HG03196 (cell line): ENCODE data around the gene GTF3C4.

Experiments
- ATAC-seq: cut with Tn5 transposase; IDR thresholded peaks from one replicate; pipeline ENCODE4 v1.9.1; 2021; ENCODE audit not compliant: unreplicated experiment

The GTF3C4 gene, protein sequence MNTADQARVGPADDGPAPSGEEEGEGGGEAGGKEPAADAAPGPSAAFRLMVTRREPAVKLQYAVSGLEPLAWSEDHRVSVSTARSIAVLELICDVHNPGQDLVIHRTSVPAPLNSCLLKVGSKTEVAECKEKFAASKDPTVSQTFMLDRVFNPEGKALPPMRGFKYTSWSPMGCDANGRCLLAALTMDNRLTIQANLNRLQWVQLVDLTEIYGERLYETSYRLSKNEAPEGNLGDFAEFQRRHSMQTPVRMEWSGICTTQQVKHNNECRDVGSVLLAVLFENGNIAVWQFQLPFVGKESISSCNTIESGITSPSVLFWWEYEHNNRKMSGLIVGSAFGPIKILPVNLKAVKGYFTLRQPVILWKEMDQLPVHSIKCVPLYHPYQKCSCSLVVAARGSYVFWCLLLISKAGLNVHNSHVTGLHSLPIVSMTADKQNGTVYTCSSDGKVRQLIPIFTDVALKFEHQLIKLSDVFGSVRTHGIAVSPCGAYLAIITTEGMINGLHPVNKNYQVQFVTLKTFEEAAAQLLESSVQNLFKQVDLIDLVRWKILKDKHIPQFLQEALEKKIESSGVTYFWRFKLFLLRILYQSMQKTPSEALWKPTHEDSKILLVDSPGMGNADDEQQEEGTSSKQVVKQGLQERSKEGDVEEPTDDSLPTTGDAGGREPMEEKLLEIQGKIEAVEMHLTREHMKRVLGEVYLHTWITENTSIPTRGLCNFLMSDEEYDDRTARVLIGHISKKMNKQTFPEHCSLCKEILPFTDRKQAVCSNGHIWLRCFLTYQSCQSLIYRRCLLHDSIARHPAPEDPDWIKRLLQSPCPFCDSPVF

DNA sequence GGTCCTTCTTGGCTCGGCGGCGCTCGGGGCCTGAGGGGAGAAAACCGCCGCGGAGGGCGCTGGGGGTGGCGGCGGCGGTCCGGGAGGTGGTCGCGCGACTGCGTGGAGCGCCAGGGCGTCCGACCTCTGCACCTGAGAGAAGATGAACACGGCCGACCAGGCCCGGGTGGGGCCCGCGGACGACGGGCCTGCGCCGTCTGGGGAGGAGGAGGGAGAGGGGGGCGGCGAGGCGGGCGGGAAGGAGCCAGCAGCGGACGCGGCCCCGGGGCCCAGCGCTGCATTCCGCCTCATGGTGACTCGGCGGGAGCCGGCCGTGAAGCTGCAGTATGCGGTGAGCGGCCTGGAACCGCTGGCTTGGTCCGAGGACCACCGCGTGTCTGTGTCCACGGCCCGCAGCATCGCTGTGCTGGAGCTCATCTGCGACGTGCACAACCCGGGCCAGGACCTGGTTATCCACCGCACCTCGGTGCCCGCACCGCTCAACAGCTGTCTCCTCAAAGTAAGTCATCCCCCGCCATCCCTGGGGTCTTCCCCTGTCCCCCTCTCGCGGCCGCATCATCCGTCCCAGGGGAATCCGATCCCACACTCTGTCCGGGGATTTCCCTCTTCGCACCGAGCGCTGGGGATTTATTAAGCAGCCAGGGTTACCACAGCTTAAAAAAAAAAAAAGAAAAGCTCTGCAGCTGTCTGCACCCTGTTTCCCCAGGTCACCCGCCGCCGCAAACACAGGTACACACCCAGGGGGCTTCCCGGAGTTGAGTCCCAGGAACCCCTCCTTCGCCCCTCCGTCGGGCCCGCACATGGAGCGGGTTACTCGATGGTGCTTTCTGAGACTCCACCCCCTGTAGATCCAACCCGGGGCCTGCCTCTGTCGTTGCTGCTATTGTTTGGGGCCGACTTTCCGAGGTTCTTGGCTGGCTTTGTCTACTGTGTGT lies at the start of gene GTF3C4:
GTF3C4 (plus strand) TSS at position 8 of the 935 bp plus-strand sequence; CDS start at position 143, 135 bp downstream.
- ATAC-seq = peak; percentile 24

DNA sequence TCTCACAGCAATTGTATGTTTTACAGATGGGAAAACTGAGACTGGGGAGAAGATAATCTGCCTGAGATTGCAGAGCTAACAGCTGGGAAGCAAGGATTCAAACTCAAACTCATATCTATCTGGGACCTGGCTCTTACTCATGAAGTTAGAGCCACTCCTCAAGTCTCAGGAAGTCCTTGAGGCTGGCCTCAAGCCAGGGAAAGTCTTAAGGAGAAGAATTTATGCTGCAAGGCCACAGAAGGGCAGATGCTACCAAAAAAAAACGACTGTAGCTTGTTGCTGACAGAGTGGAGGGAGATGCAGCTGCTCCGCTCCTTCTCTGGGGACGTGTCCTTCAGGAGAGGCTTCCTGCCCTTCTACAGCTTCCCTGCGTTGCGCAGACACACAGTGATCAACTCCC lies 48.1 kb upstream of the GTF3C4 start:
- ATAC-seq = no peak

DNA sequence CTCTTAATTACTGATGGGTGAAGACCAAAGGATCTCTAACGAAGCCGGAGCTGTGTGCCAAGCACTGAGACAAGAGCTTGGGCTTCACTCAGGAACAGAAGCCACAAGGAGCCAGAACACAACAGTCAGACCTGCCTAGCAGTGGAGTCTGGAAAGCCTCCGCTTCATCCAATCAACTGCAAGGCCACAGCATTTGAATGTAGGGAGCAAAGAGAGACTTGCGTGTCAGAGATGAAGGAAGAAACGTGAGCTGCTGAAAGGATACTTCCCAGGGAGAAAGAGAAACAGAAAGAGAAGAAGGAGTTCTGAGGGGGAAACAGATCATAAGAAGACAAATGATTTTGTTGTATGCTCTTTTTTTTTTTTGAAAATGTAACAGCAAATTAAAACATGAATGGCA lies 44.0 kb upstream of the GTF3C4 start:
- ATAC-seq = no peak

DNA sequence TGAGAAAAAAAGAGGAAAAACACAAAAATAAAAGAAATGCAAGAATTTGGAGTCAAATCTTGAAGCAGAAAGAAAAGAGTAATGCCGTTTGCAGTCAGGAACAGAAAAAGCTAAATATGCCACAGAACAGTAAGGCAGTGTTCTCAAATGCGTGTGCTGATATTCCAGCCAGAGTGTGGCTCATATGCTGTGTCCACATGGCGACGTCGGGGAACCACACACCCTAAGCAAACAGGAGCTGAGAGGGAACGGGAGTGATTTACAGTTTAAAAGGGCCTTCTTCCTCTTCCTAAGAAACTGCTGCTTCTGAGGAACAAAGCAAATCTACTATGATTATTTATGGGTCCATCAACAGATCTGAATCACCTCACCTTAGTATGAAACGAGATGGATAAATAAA lies 43.2 kb upstream of the GTF3C4 start:
- ATAC-seq = no peak

DNA sequence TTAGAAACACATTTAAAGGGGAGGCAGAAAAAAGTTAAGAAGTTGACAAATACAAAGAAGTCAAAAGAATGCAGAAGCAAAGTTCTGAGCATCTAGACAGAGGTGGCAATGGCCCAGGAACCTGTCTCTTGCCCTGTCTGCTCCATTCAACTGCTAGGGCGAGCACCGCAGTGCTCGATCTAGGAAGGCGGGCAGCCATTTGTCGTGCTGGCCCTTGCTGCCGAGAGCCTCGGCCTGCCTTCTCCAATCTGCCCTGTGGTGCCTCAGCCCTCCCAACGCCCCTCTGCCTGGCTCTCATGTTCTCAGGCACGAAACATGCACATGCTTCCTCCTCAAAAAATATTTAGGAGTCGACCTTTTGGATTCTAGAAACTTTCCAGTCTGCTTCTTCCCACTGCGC lies 42.7 kb upstream of the GTF3C4 start:
- no peak for ATAC-seq

DNA sequence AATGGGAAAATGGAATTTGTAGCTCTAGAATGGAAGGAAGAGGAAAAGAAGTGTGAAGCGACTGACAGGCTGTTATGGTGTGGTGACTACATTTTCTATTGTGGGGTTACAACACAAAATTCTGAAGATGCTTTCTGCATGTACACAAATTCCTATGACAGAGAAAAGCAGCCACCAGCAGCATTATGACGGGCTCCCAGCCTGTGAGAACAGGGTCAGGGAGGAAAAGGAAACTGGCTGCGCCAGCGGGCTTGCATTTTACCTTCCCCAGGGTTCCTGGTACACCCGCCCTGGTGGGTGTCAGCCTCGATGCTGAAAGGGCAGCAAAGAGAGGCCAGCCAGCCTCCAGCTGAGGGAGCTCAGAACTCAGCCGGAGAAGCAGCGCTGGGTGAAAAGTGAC lies 41.5 kb upstream of the GTF3C4 start:
- no peak for ATAC-seq

DNA sequence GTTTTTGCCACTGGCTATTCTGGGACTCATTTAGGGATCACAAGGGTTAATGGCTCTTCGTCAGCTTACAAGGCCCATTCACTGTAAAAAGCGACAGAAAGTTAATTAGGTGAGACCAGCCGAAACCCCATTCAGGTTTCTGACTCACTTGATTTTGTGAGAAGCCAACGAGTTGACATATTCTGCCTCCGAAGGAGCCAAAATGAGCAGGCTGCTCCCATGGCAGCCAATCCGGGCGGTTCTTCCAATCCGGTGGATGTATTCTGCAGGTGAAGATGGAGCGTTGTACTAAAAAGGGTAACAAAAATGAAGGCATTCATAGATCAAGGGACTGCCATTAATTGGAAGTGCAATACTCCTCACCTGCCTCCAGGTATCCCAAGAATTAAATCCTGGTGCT lies 40.1 kb upstream of the GTF3C4 start:
- no peak for ATAC-seq

DNA sequence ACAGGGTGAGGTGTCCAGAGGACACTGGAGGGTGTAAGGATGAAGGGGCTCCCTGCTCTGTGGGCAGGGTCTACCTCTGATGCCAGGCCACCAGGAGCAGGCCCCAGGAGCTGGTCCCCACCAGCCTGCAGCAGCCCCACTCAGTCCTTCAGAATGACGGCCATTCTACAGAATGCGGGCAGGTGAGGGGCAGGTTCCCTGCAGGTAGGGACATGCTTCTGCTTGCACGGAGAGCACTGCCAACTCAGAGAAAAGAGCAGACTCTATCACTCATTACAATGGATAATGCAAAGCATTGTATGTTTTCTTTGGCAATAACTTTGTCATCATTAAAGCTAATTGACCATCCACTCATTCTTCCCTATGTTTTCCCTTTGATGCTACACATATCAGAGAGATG lies 39.5 kb upstream of the GTF3C4 start:
- ATAC-seq = no peak

DNA sequence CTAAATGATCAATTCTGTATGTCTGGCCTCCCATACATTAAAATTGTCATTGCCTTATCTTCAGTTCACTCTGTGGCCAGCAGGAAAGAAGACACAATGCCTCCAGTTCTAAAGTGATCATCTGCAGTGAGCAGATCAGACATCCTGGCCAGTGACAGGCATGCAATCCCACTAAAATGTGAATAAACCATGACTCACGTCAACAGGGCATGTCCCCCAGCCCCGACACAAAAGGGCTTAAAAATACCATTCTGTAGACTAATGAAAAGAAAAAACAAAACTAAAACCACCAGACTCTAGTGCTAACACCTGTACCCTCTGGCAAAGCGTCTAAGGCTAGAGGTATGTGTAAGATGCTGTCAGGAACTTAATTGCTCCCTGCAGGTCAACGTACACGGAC lies 39.0 kb upstream of the GTF3C4 start:
- ATAC-seq = no peak

DNA sequence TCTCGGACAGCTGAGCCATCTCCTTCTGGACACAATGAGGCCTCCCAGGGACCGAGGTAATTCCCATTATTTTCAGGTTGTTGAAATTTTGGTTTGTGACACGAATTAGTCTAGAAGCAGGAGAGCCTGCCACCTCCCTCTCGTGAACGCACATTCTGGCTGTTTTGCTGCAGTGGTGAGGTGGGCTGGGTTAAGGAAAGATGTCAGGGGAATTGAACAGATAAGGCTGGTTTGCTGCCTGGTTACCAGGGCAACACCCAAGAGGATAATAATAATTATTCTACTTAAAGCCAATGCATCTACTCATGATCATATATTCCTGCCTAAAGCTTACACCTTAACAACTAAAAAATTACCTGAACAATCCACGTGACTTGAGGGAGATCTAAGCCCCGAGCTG lies 38.6 kb upstream of the GTF3C4 start:
- no peak for ATAC-seq

DNA sequence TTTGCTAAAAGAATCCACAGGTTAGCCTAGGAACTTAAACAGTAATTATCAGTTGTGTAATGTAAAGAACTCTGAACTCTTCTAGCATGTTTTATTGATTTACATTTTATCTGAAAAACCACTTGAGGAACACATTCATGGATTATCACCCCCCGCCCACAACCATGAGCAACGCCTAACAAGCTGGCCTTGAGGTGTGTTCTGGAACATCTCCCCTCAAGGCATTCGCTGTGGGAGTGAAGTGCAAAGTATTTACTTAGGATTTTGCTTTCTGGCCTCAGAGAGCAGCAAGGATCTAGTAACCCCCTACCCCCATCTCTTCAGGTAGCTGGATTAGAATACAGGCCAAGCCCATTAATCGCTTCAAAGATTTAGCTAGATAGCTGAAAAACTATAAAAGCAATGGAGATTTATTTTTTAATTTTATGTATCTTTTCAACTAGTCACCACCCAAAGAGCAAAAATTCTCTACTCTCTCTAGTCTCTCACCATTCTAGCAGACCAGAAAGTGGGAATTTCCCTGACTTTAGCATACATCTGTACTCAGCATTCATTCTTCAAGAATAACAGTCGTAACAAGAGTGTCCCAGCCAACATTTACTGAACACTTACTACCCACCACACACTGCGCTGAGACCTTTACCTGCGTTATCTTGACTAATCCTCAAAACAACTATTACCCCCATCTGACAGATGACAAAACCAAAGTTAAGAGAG lies 37.7 kb upstream of the GTF3C4 start:
- no peak for ATAC-seq

DNA sequence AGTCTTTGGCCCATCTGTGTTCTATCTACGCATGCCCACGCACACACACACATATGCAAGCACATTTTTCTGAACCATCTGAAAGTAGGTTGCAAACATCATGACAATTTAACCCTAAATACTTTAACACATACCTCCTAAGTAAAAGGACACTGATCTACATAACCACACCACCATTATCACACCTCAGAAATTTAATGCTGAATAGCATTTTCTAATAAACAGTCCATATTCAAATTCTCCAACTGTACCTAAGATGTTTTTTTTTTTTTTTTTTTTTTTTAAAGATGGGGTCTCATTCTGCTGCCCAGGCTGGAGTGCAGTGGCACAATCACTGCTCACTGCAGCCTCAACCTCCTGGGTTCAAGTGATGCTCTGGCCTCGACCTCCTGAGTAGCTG lies 35.9 kb upstream of the GTF3C4 start:
- no peak for ATAC-seq

DNA sequence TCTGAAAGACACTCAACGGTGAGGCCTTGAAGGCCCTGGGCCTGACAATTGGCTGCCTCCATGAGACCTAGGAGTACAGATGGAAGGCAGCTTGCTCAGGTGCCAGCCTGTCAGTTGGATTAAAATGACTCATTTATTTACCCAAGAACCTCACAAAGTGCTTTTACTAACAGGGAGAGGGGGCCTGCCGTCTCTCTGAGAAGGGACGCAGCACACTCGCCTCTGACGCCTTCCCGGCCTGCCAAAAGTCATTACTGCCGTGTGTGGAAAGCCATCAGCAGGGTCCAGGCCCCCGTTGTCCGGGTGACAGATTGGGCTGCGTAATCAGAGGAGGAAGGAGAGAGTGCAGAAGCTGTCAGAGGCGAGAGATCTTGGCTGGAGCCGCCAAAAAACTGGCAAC lies 32.9 kb upstream of the GTF3C4 start:
- no peak for ATAC-seq

DNA sequence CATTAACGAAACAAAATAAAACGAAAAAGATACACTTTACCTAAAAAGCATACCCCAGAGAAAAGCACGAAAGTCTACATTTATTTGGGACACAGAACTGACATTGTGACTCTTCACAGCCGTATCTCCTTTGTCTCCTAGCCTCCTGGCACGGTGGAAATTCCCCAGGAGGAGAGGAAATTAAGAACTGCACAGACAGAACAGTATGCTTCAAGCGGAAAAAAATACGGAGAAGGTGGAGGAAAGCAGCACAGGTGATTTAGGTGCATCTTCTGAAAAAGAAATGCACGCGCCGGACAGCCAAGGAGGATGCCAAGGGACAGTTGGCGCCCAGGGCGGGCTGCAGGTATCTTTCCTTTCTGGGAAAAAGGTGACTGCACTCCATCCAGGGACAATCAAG lies 32.5 kb upstream of the GTF3C4 start:
- no peak for ATAC-seq

DNA sequence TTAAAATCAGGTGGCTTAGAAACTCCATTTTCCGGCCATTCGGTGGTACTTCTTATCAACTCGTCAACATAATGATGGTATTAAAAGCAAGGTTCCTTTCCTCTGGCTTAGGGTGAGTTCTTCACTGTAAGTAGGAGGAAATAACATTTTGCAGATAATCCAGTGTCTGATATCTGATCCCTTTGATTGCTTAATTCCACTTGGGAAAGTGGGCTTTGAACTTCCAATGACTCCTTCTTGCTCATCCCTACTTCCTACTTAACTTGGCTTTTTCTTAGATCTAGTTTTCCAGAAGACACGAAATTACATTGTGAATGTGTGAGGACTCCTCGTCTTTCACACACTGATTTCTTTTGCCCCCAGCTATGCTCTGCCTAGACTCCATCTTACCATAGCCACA lies 32.0 kb upstream of the GTF3C4 start:
- no peak for ATAC-seq

DNA sequence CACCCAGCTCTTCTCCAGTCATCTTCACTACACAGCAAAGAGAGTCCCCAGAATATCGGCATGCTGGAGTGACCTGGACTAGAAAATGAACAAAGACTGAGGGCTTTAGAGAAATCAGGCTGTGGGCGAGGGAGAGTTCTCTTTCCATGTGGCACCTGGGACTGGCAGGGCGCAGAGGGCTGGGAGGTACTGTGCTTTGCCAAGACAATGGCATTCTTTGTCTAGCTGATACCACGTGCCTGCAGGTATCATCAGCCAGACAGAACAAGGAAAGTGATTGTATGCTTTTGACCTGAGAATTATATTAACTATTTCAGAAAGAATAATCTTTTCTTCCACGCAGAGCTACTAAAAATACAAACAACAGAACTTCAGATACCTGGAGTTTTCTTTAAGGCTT lies 30.9 kb upstream of the GTF3C4 start:
- no peak for ATAC-seq

DNA sequence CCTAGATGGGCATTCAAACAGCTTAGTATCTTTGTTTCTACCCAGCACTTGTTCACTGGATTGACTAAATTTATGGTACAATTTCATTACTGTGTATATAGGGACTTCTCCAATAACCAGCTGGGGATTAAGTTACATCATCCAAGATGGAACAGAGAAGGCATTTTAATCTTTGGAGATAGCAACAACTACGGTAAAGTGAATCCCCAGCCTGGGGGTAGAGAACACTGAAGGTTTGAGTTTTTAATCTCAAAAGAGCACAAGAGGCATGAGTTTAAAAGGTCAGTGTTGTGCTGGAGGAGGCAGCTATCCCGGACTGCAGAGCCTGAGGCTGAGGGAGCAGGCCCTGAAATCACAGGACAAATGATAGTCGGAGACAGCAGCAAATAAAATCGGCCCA lies 29.0 kb upstream of the GTF3C4 start:
- ATAC-seq = no peak

DNA sequence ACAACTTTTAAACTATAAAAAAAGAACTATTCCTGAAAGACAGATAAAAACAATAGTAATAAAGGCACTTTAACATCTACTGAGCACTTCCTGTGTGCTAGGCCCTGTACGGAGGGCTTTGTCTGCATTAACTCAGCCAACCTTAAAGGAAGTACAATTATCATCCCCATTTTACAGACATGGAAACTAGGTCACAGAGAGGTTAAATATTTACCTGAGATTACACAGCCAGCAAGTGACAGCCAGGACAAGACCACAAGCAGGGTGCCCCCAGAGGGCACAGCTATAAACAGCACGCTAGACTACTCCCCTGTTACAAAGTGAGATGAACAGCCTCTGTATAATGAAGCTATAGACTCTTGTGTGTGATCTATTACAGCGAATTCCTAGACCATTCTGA lies 26.0 kb upstream of the GTF3C4 start:
- no peak for ATAC-seq

DNA sequence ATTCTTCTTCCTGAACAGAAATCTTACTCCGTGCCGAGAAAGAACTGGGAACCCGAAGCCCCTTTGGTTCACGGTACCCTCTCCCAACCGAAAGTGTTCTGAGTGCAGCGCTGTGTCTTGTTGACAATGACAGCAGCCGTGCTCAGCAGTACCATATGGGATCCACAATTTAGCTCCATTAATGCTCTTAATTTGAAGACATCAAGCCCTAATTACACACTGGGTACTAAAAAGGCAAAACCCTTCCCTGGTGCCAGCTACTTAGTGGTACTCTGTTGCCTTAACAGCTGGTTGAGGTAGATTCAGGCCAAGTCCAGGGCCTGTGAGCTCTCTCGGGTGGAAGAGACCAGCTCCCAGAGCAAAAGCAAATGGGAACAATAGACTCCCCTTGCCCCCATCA lies 25.0 kb upstream of the GTF3C4 start:
- no peak for ATAC-seq

DNA sequence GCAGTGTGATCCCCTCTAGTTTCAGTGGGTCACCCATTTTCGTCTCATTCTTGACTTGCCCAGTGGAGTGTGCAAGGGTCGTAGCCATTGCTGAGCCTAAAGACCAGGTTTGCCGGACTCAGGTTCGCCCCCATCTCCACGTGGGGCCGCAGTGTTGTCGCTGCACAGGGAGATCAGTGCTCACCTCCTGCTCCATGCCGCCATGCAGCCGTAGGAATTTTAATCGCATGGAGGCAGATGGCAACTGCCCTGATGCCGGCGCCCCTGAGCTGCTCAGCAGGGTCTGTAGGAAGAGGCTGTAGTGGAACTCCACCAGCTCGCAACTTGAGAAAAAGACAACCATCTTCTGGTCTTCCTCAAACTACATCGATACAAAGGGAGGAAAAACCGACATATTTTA lies 24.6 kb upstream of the GTF3C4 start:
- no peak for ATAC-seq

DNA sequence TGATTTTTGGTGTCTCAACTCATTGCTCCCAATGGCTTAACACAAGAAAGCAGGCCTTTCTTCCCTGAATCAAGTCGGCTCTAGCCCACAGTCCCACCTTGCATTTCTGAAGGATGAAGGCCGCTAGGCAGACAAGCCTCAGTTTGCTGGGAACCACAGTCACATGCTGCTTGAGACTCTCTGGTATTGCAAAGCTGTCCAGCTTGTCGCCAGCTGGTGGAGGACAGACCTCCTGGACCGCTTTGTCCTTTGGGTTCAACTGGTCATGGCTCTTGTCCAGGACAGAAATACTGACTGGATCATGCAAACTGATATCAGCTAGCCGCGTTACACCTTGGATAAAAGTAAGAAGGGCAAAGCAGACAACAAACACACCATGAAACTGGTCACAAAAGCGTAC lies 23.5 kb upstream of the GTF3C4 start:
- no peak for ATAC-seq
